Measurements from ENCODE around the gene AMOTL2.

GRCh38 chr3:134328147-134328591 is 46.1 kb downstream of the AMOTL2 start:
- no peak for TF ChIP-seq SP1 (IDR thresholded peaks at IDR 0.05)
- no peak for TF ChIP-seq CTCF (IDR thresholded peaks at IDR 0.05; ENCODE audit: low read depth, low read length, missing input control)
- no peak for TF ChIP-seq NR2F2 (IDR thresholded peaks at IDR 0.05)
- no peak for TF ChIP-seq REST (IDR thresholded peaks at IDR 0.05)
- no peak for TF ChIP-seq RAD21 (IDR thresholded peaks at IDR 0.05)
- TF ChIP-seq GABPA (IDR thresholded peaks at IDR 0.05 in 1 of 2, conservative IDR thresholded peaks at IDR 0.05 in 1 of 2), result no peak
- no peak for TF ChIP-seq YY1 (IDR thresholded peaks at IDR 0.05)
